22Rv1 (cell line): Measurements from ENCODE around the gene AP4E1.

Experiments used
- CTCF ChIP-seq: fragments of 450-650 bp; IDR thresholded peaks from 2 replicates; pipeline ENCODE4 v1.5.1; 2017; ENCODE audit warnings: mild to moderate bottlenecking
- ZFX ChIP-seq: fragments of 450-650 bp; IDR thresholded peaks from 2 replicates; pipeline ENCODE4 v1.6.1; 2017; ENCODE audit warnings: antibody characterized with exemption, borderline replicate concordance

GRCh38 chr15:50940506-50940905 lies 32.0 kb downstream of the AP4E1 start:
- no peak for TF ChIP-seq CTCF
- TF ChIP-seq ZFX, result no peak
